Effector memory CD4-positive, alpha-beta T cell (primary cell): ENCODE measurements around the gene IL27RA.

ENCODE experiments used
- DNase-seq, 3 donors: peaks; one replicate each; pipeline ENCODE4 v3.0.0-alpha.2; 2020
- H3K27ac ChIP-seq: 2 replicates; pipeline ENCODE4 v1.7.0; 2013; ENCODE audit warnings: mild to moderate bottlenecking, low read length, moderate library complexity; ENCODE audit not compliant: insufficient read depth, poor library complexity, severe bottlenecking
- H3K27me3 ChIP-seq: replicated peaks from 2 replicates; pipeline ENCODE4 v1.7.0; 2013; ENCODE audit warnings: mild to moderate bottlenecking, low read length; ENCODE audit not compliant: insufficient read depth, control insufficient read depth, poor library complexity, severe bottlenecking
- H3K36me3 ChIP-seq: 2 replicates; pipeline ENCODE4 v1.7.0; 2013; ENCODE audit warnings: mild to moderate bottlenecking, low read length, moderate library complexity; ENCODE audit not compliant: control insufficient read depth, insufficient read depth
- H3K4me1 ChIP-seq: 2 replicates; pipeline ENCODE4 v1.7.0; 2013; ENCODE audit warnings: low read length, mild to moderate bottlenecking; ENCODE audit not compliant: control insufficient read depth, insufficient read depth, poor library complexity, severe bottlenecking
- H3K4me3 ChIP-seq: 2 replicates; pipeline ENCODE4 v1.7.0; 2013; ENCODE audit warnings: low read length, low read depth, mild to moderate bottlenecking; ENCODE audit not compliant: insufficient read depth, poor library complexity, severe bottlenecking
- H3K9me3 ChIP-seq: 2 replicates; pipeline ENCODE4 v1.7.0; 2013; ENCODE audit warnings: mild to moderate bottlenecking, low read length, moderate library complexity; ENCODE audit not compliant: control insufficient read depth

IL27RA gene

GRCh38 chr19:13987101-13987890 is 44.3 kb upstream of the IL27RA start:
- DNase-seq = no peak
- peak overlapping the region; percentile 44 for H3K4me3 ChIP-seq
- peaks cover 59% of the 10 kb centered on the region for H3K4me1 ChIP-seq
- H3K36me3 ChIP-seq = peaks cover 11% of the 10 kb centered on the region
- no peaks in the 10 kb centered on the region for H3K9me3 ChIP-seq
- peak overlapping the region; percentile 99 for H3K27ac ChIP-seq
- H3K27me3 ChIP-seq = no peaks in the 10 kb centered on the region

DNA sequence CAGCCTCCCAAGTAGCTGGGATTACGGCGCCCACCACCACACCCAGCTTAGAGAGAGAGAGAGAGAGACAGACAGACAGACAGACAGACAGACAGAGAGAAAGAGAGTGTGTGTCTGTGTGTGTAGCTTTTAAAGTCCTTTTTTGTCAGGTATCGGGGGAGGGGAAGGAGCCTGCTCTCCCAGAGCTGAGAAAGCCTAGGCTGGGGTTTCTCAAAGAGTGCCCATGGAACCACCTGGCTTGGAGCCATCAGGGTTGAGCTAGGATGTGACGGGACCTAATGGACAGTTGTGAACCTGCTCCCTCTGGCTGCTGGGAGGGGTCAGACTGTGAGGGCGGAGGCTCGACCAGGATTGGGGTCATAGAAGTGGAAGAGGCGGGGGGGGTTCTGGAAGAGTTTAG is 42.1 kb upstream of the IL27RA start:
- H3K4me1 ChIP-seq = peaks cover 39% of the 10 kb centered on the region
- H3K27ac ChIP-seq = peak overlapping the region; percentile 30
- H3K36me3 ChIP-seq = peaks cover 16% of the 10 kb centered on the region

GRCh38 chr19:13990085-13990484 is 41.5 kb upstream of the IL27RA start:
- Histone ChIP-seq H3K4me1 (peaks cover 33% of the 10 kb centered on the region), H3K27me3 (no peaks in the 10 kb centered on the region), H3K9me3 (no peaks in the 10 kb centered on the region), H3K27ac (no peak overlapping the region), H3K36me3 (peaks cover 16% of the 10 kb centered on the region), H3K4me3 (no peak overlapping the region)
- DNase-seq = no peak

More for the DNA sequence above, 42.1 kb upstream of the IL27RA start:
- no peaks in the 10 kb centered on the region for H3K9me3 ChIP-seq
- DNase-seq = no peak
- H3K4me3 ChIP-seq = no peak overlapping the region
- no peaks in the 10 kb centered on the region for H3K27me3 ChIP-seq

- no peaks in the 10 kb centered on the region for H3K9me3 ChIP-seq
- peaks cover 15% of the 10 kb centered on the region for H3K4me1 ChIP-seq
- DNase-seq = no peak
- H3K27ac ChIP-seq = no peak overlapping the region
- no peaks in the 10 kb centered on the region for H3K27me3 ChIP-seq
- peaks cover 19% of the 10 kb centered on the region for H3K36me3 ChIP-seq
- H3K4me3 ChIP-seq = no peak overlapping the region
Observed at GRCh38 chr19:13992025-13992424, 39.5 kb upstream of the IL27RA start.

DNA sequence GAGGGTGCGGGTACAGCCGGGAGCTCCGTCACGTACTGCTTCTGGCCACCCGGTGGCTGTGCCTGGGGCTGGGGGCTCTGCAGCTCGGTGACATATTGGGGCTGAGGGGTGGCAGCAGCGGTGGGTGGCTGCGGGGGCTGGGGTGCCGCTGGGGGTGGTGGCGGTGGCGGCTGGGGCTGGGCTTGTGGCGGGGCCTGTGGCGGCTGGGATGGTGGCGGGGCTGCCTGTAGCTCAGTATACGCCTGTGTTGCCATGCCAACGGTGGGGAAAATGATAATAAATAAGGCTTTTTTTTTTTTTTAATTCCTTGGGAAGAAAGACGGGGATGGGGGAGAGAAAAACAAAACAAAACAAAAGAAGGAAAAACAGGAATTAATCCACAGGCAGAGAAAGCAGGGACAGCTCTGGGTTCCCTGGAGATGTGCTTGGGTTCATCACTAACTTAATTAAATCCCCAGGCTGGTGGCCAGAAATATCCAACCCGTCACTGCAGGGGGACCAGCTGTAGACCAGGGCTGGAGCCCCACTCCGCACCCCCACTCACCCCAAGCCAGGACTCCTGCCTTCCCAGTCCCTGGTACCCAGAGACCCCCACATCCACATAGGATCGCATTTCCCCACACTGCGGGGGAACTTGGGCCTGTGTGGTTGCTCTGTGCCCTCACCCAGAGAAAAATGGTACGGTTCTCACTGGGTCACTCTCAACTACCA is 37.8 kb upstream of the IL27RA start:
- no peaks in the 10 kb centered on the region for H3K4me1 ChIP-seq
- H3K9me3 ChIP-seq = no peaks in the 10 kb centered on the region
- H3K27me3 ChIP-seq = no peaks in the 10 kb centered on the region
- H3K4me3 ChIP-seq = no peak overlapping the region
- no peak for DNase-seq
- peaks cover 28% of the 10 kb centered on the region for H3K36me3 ChIP-seq
- H3K27ac ChIP-seq = no peak overlapping the region

GRCh38 chr19:13995017-13995728 is 36.4 kb upstream of the IL27RA start:
- peak overlapping the region; percentile 7 for H3K27ac ChIP-seq
- peaks cover 28% of the 10 kb centered on the region for H3K36me3 ChIP-seq
- H3K4me1 ChIP-seq = no peaks in the 10 kb centered on the region
- no peak overlapping the region for H3K4me3 ChIP-seq
- no peaks in the 10 kb centered on the region for H3K27me3 ChIP-seq
- no peak for DNase-seq
- no peaks in the 10 kb centered on the region for H3K9me3 ChIP-seq

DNA sequence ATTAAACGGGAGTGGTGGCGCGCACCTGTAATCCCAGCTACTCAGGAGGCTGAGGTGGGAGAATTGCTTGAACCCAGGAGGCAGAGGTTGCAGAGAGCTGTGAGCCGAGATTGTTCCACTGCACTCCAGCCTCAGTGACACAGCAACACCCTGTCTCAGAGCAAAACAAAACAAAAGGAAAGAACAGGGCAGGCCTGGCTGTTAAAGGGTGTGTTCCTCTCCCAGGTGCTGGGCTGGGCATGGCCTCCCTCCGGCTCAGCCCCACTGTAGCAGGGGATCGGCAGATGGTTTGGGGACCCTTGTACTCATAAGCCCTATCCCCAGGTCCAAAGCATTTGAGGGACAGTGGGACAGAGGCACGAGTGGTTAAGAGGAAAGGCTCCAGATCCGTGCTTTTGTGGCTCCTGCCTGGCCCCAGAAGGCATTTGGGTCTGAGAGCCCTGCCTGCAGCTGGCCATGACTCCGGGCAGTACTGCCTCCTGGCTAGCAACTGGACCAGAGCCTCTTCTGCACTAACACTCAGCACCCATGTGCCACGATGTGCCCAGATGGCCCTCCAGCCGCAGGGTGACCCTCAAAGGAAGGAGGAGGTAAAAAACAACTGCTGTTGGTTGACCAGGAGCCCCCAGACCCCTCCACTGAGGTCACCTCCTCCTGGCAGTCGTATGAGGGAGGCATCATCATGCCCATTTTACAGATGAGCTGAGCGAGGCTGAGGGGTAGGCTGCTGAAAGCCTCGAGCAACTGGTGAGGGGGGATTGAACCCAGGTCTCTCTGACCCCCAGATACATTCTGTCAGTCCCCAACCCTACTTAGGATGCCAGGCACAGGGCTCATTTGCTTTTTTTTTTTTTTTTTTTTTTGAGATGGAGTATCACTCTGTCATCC is 35.4 kb upstream of the IL27RA start:
- H3K27ac ChIP-seq = peak overlapping the region; percentile 7
- no peak overlapping the region for H3K4me3 ChIP-seq
- H3K36me3 ChIP-seq = peaks cover 26% of the 10 kb centered on the region
- no peaks in the 10 kb centered on the region for H3K9me3 ChIP-seq
- no peaks in the 10 kb centered on the region for H3K27me3 ChIP-seq
- H3K4me1 ChIP-seq = peaks cover 9% of the 10 kb centered on the region
- no peak for DNase-seq

GRCh38 chr19:13996928-13997630 is 34.5 kb upstream of the IL27RA start:
- H3K36me3 ChIP-seq = peaks cover 19% of the 10 kb centered on the region
- H3K27me3 ChIP-seq = no peaks in the 10 kb centered on the region
- no peak overlapping the region for H3K27ac ChIP-seq
- H3K4me3 ChIP-seq = no peak overlapping the region
- H3K9me3 ChIP-seq = no peaks in the 10 kb centered on the region
- DNase-seq = no peak
- H3K4me1 ChIP-seq = peaks cover 19% of the 10 kb centered on the region

- no peaks in the 10 kb centered on the region for H3K9me3 ChIP-seq
- DNase-seq = no peak
- peaks cover 16% of the 10 kb centered on the region for H3K36me3 ChIP-seq
- H3K27me3 ChIP-seq = no peaks in the 10 kb centered on the region
- H3K4me1 ChIP-seq = peaks cover 24% of the 10 kb centered on the region
- H3K4me3 ChIP-seq = no peak overlapping the region
- H3K27ac ChIP-seq = peak overlapping the region; percentile 37
Observed at GRCh38 chr19:13997631-13997962, 34.0 kb upstream of the IL27RA start.
